NCI-H2196 (cell line): Measurements from ENCODE around the gene C1orf146.
A peak's percentile ranks its signal among the peaks of the same experiment; 100 is the strongest.
"Not testable (repeated sequence)": the region's sequence is repeated elsewhere in the genome, so short reads cannot be mapped to it uniquely, and the experiment has no call there.

ENCODE experiments used
- DNase-seq: peaks from one replicate; lab custom pipeline; 2025; ENCODE audit not compliant: unreplicated experiment; lab: John Stamatoyannopoulos, UW

C1orf146 gene

GRCh38 chr1:92273039-92273438, 55.3 kb downstream of the C1orf146 start:
- DNase-seq = no peak

GRCh38 chr1:92274939-92275338, 57.2 kb downstream of the C1orf146 start:
- no peak for DNase-seq

- no peak for DNase-seq
Measured at GRCh38 chr1:92276082-92276481, 58.4 kb downstream of the C1orf146 start.

- no peak for DNase-seq
Measured at GRCh38 chr1:92277105-92277723, 59.5 kb downstream of the C1orf146 start.

GRCh38 chr1:92279781-92280180, 62.1 kb downstream of the C1orf146 start:
- not testable (repeated sequence) for DNase-seq

GRCh38 chr1:92281411-92281810, 63.7 kb downstream of the C1orf146 start:
- not testable (repeated sequence) for DNase-seq

- peak; percentile 41 for DNase-seq
Measured at GRCh38 chr1:92291372-92291999, 73.8 kb downstream of the C1orf146 start.
